ENCODE measurements around the gene PIM1.

DNA sequence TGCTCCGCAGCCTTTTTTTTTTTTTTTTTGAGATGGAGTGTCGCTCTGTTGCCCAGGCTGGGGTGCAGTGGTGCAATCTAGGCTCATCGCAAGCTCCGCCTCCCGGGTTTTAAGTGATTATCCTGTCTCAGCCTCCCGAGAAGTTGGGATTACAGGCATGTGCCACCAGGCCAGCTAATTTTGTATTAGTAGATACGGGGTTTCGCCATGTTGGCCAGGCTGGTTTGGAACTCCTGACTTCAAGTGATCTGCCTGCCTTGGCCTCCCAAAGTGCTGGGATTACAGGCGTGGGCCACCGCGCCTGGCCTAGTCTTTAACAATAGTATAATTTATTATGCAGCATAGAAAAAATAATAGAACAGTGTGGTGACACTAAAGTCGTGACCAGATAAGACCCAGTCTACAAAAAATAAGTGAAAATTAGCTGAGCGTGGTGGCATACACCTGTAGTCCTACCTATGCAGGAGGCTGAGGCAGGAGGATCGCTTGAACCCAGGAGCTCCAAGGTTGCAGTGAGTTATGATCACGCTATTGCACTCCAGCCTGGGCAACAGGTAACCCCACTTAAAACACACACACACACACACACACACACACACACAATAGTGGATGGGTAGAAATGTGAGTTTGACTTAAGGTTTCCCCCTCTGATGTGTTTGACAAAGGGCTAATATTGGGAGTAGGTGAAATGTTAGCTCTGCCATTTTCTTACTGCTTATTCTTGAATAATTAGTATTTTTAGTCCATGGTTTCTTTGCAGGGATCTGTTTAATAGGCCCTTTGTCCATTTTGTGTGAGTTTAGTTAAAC lies 6.5 kb downstream of the PIM1 start:
- no peak for TF ChIP-seq POLR2A (IDR thresholded peaks at IDR 0.05)
- TF ChIP-seq, protein P1, sequence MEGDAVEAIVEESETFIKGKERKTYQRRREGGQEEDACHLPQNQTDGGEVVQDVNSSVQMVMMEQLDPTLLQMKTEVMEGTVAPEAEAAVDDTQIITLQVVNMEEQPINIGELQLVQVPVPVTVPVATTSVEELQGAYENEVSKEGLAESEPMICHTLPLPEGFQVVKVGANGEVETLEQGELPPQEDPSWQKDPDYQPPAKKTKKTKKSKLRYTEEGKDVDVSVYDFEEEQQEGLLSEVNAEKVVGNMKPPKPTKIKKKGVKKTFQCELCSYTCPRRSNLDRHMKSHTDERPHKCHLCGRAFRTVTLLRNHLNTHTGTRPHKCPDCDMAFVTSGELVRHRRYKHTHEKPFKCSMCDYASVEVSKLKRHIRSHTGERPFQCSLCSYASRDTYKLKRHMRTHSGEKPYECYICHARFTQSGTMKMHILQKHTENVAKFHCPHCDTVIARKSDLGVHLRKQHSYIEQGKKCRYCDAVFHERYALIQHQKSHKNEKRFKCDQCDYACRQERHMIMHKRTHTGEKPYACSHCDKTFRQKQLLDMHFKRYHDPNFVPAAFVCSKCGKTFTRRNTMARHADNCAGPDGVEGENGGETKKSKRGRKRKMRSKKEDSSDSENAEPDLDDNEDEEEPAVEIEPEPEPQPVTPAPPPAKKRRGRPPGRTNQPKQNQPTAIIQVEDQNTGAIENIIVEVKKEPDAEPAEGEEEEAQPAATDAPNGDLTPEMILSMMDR (IDR thresholded peaks at IDR 0.05) = no peak
